PC-9 (cell line): ENCODE data around the gene KLK5. TPM values are rescaled to one million over a fixed set of nuclear protein-coding genes. Genes with fewer than 3 reads are reported as not detected.

Experiments
- BruUV-seq: library from RNA; stranded (reverse); fragments of 400-500 nt; replicated peaks from 2 replicates; lab custom pipeline; 2021; lab: Mats Ljungman, UMichigan
- CTCF ChIA-PET: fragments of 300-600 bp; sonication (Branson Sonifier 250); formaldehyde crosslinking; loops from one replicate; lab custom pipeline; 2022; ENCODE audit warnings: antibody characterized with exemption; lab: Charles Lee
- POLR2A ChIA-PET: fragments of 300-600 bp; sonication (Branson Sonifier 250); formaldehyde crosslinking; loops from one replicate; lab custom pipeline; 2022; ENCODE audit warnings: antibody characterized with exemption; ENCODE audit not compliant: unreplicated experiment; lab: Charles Lee
- DNase-seq, 2 experiments: peaks; one replicate each; pipeline versions ENCODE4 v3.0.0 to v3.0.0-alpha.2; 2015 to 2022; ENCODE audit warnings: mixed read lengths in 1 of 2
- H2AFZ ChIP-seq: fragments of 200-600 bp; sonication (generic); 2 replicates; pipeline ENCODE4 v1.8.1; 2017; ENCODE audit warnings: antibody characterized with exemption
- H3F3A ChIP-seq: fragments of 200-600 bp; sonication (generic); 2 replicates; pipeline ENCODE4 v1.8.1; 2017; ENCODE audit warnings: antibody characterized with exemption, mild to moderate bottlenecking, low read depth; ENCODE audit not compliant: insufficient read depth
- H3K27ac ChIP-seq: fragments of 200-600 bp; sonication (generic); 2 replicates; pipeline ENCODE4 v1.6.1; 2016; ENCODE audit warnings: mixed run types
- H3K27me3 ChIP-seq: fragments of 200-600 bp; sonication (generic); 2 replicates; pipeline ENCODE4 v1.6.1; 2016; ENCODE audit warnings: low read depth, mixed run types; ENCODE audit not compliant: insufficient read depth
- H3K36me3 ChIP-seq: fragments of 200-600 bp; sonication (generic); 2 replicates; pipeline ENCODE4 v1.6.1; 2016; ENCODE audit warnings: low read depth, mixed run types
- H3K4me1 ChIP-seq: fragments of 200-600 bp; sonication (generic); replicated peaks from 2 replicates; pipeline ENCODE4 v1.6.1; 2016; ENCODE audit warnings: mixed run types; ENCODE audit not compliant: insufficient read depth
- H3K4me2 ChIP-seq: fragments of 200-600 bp; sonication (generic); 2 replicates; pipeline ENCODE4 v1.6.1; 2017; ENCODE audit warnings: mixed run types
- H3K4me3 ChIP-seq: fragments of 200-600 bp; sonication (generic); 2 replicates; pipeline ENCODE4 v1.6.1; 2016; ENCODE audit warnings: mixed run types
- H3K79me2 ChIP-seq: fragments of 200-600 bp; sonication (generic); 2 replicates; pipeline ENCODE4 v1.6.1; 2017; ENCODE audit warnings: low read depth, mixed run types
- H3K9me2 ChIP-seq: fragments of 200-600 bp; sonication (generic); 2 replicates; pipeline ENCODE4 v1.8.1; 2017; ENCODE audit warnings: mild to moderate bottlenecking; ENCODE audit not compliant: insufficient read depth
- H3K9me3 ChIP-seq: fragments of 200-600 bp; sonication (generic); 2 replicates; pipeline ENCODE4 v1.8.1; 2016; ENCODE audit warnings: low read depth; ENCODE audit not compliant: insufficient read depth
- H4K20me1 ChIP-seq: fragments of 200-600 bp; sonication (generic); 2 replicates; pipeline ENCODE4 v1.8.1; 2017; ENCODE audit not compliant: insufficient read depth
- CTCF ChIP-seq: fragments of 200-600 bp; sonication (generic); conservative IDR thresholded peaks from 2 replicates; pipeline ENCODE4 v1.6.1; 2017; ENCODE audit warnings: mixed run types, antibody characterized with exemption, mild to moderate bottlenecking, moderate library complexity
- EZH2 ChIP-seq: fragments of 200-600 bp; sonication (generic); IDR thresholded peaks from 2 replicates; pipeline ENCODE4 v1.8.0; 2017; ENCODE audit warnings: antibody characterized with exemption, low read depth
- intact Hi-C: fragments of 100-400 bp; cut with micrococcal nuclease; formaldehyde crosslinking; loops from one replicate; pipeline ENCODE4 v1.10.0; 2022; ENCODE audit not compliant: unreplicated experiment
- total RNA-seq: library from RNA; stranded (reverse); gene quantifications from 2 replicates; pipeline ENCODE4 v1.2.3, GENCODE V29; 2021

Gene KLK5
- total RNA-seq, 1 experiment from 2014 or later = 405 TPM

DNA sequence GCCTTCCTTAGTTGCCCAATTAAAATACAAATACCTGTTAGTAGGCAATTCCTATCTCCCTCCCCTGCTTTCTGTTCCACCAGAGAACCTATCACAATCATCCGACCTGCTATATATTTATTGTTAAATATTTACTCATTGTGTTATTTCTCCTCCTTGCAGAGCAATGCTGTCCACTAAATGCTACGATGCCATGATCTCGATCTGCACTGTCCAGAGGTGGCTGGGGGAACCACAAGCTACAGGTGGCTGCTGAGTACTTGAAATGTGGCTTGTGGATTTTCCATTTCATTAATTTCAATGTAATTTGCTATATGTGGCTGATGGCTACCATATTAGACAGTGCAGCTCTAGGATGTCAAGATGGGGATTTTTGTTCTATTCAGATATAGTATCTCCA, 11.4 kb upstream of the KLK5 start:
- no peak overlapping the region for H3K4me3 ChIP-seq
- BruUV-seq = no TSS peak
- H3K27ac ChIP-seq = no peak overlapping the region
- H3K4me2 ChIP-seq = 0 out of 2 replicates have a peak overlapping the region, but pooled peaks have one; percentile 5
- H3K4me1 ChIP-seq = peaks cover 31% of the 10 kb centered on the region
- TF ChIP-seq EZH2 (no peak), CTCF (no peak)
- intact Hi-C loops = no loop called here
- ChIA-PET POLR2A (no interaction called here), CTCF (no interaction called here)
- no peaks in the 10 kb centered on the region for H3K9me3 ChIP-seq
- peaks cover 49% of the 10 kb centered on the region for H3K36me3 ChIP-seq
- no peaks in the 10 kb centered on the region for H3K27me3 ChIP-seq
- no peak for DNase-seq
- no peak overlapping the region for H2AFZ ChIP-seq
- H3F3A ChIP-seq = peaks cover 61% of the 10 kb centered on the region
- no peaks in the 10 kb centered on the region for H3K9me2 ChIP-seq
- peaks cover 4% of the 10 kb centered on the region; the same call in 1 of the 2 replicates for H4K20me1 ChIP-seq
- H3K79me2 ChIP-seq = peaks cover 47% of the 10 kb centered on the region

DNA sequence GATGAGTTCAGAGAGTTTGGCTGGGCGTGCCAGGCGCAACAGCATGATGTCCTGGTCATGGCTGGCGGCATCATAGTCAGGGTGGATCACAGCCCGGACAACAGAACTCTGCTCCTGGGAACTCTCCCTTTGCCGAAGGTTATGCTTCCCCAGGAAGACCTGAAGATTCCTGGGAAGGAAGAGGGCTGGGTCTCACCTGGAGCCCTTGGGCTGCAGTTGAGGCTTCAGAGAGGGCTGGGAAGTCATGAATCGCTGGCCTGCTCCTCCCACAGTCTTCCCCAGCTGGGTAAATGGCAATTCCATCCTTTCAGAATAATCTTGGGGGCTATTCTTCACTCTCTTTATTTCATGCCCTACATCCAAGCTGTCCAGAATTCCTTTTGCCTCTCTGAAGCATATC, 10.5 kb upstream of the KLK5 start:
- no peak overlapping the region for H3K27ac ChIP-seq
- peaks cover 47% of the 10 kb centered on the region for H3K79me2 ChIP-seq
- no peak for DNase-seq
- no peaks in the 10 kb centered on the region for H3K9me3 ChIP-seq
- TF ChIP-seq CTCF = no peak
- no peak for TF ChIP-seq EZH2
- H3K4me3 ChIP-seq = no peak overlapping the region
- BruUV-seq = no TSS peak
- H3F3A ChIP-seq = peaks cover 62% of the 10 kb centered on the region
- H3K9me2 ChIP-seq = no peaks in the 10 kb centered on the region
- H3K36me3 ChIP-seq = peaks cover 49% of the 10 kb centered on the region
- H3K4me2 ChIP-seq = no peak overlapping the region
- peaks cover 24% of the 10 kb centered on the region for H3K4me1 ChIP-seq
- H2AFZ ChIP-seq = no peak overlapping the region
- CTCF ChIA-PET = no interaction called here
- intact Hi-C loops = no loop called here
- POLR2A ChIA-PET = no interaction called here
- peaks cover 4% of the 10 kb centered on the region; the same call in 1 of the 2 replicates for H4K20me1 ChIP-seq
- no peaks in the 10 kb centered on the region for H3K27me3 ChIP-seq

DNA sequence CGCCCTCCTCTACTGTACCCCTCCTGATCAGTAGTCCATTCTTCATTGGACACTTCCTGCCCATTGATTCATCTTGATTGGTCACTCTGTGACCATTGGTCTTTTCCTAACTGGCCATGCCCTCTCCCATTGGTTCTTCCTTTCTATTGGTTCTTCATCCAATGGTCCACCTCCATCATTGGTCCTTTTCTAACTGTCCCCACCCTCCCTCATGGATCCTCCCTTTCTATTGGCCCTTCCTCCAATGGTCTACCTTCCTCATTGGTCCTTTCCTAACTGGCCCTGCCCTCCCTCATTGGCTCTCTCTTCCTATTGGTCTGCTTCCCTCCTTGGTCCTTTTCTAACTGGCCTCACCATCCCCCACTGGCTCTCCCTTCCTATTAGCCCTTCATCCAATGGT, 9.4 kb upstream of the KLK5 start:
- H3K9me3 ChIP-seq = no peaks in the 10 kb centered on the region
- no TSS peak for BruUV-seq
- intact Hi-C loops = no loop called here
- H3K4me2 ChIP-seq = no peak overlapping the region
- H4K20me1 ChIP-seq = peaks cover 4% of the 10 kb centered on the region; the same call in 1 of the 2 replicates
- TF ChIP-seq EZH2 (no peak), CTCF (no peak)
- no peak overlapping the region for H2AFZ ChIP-seq
- ChIA-PET CTCF (no interaction called here), POLR2A (no interaction called here)
- H3K4me1 ChIP-seq = peaks cover 22% of the 10 kb centered on the region
- DNase-seq = no peak
- no peak overlapping the region for H3K4me3 ChIP-seq
- H3K79me2 ChIP-seq = peaks cover 37% of the 10 kb centered on the region
- H3K27me3 ChIP-seq = no peaks in the 10 kb centered on the region
- H3K9me2 ChIP-seq = no peaks in the 10 kb centered on the region
- peaks cover 68% of the 10 kb centered on the region for H3F3A ChIP-seq
- peaks cover 49% of the 10 kb centered on the region for H3K36me3 ChIP-seq
- no peak overlapping the region for H3K27ac ChIP-seq
